ENCODE data around the gene CDKN2AIP.

CDKN2AIP gene

DNA sequence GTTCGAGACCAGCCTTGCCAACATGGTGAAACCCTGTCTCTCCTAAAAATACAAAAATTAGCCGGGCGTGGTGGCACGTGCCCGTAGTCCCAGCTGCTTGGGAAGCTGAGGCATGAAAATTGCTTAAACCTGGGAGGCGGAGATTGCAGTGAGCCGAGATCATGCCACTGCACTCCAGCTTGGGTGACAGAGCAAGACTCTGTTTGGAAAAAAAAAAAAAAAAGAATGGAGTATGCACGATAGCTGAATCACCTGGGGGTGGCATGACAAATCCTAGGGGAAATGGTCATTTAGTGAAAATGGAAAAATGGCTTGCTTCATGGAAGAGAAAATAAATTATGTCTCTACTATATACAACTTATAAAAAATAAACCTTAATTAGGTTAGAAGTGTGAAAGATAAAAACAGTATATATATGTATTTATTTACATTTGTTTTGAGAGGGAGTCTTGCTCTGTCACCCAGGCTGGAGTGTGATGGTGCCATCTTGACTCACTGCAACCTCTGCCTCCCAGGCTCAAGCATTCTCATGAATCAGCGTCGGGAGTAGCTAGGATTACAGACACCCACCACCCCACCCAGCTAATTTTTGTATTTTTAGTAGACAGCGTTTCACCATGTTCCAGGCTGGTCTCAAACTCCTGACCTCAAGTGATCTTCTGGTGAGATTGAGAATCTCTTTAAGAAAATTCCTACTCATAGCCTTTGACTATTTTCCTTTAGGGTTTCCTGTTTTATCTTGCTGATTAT is 41.1 kb downstream of the CDKN2AIP start:
- no peak for DNase-seq (ENCODE audit: low read depth in 1 of 2, low spot score in 1 of 2)

DNA sequence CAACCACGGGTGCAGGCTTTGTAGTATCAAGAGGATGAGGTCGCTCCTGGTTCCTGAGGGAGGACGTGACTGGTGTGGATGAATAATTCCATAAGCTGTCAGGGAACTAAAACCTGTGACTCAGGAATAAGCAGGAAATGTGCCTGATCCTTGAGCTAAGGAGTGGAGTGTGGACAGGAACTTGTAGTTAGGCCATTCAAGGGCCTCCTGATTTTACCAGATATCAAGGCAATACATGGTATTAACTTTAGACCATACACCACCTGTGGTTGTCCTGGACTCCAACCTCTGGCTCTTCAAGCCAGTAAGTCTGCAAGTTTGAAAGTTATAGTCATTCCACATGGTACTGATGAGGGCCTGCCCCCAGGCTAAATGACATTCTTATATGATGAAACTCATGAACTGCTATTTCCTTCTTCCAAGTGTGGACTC is 48.4 kb downstream of the CDKN2AIP start:
- DNase-seq (ENCODE audit: low read depth in 1 of 2, low spot score in 1 of 2): no peak

GRCh38 chr4:183493246-183493645 is 48.8 kb downstream of the CDKN2AIP start:
- DNase-seq (ENCODE audit: low read depth in 1 of 2, low spot score in 1 of 2): no peak

DNA sequence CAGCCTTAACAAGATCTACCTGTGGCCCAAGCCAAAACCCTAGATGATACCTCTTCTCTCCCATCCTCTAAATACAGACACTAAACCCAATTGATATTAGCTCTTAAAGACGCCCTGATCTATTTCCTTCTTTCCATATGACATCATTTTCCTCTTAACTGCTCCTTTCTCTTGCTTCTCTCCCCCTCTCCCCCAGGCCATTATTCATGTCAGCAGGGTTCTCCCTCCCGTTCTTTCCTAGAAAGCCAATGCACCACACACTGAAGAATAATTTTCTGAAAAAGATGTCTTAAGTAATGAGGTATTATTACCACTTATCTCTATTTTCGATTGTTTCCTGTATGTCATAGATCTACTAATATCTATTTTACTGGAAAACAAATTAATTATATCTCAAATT is 50.7 kb downstream of the CDKN2AIP start:
- DNase-seq (ENCODE audit: low read depth in 1 of 2, low spot score in 1 of 2): no peak
